Measurements from ENCODE around the gene OBSCN.

- no peak for TF ChIP-seq CTCF (conservative IDR thresholded peaks at IDR 0.05; ENCODE audit: low read depth, low read length)
- TF ChIP-seq RAD21 (IDR thresholded peaks at IDR 0.05; ENCODE audit: low read length) = no peak
- TF ChIP-seq RCOR1 (IDR thresholded peaks at IDR 0.05; ENCODE audit: insufficient replicate concordance, low read length) = no peak
- no peak for TF ChIP-seq USF2 (IDR thresholded peaks at IDR 0.05; ENCODE audit: low read depth, low read length)
- TF ChIP-seq POLR2A (IDR thresholded peaks at IDR 0.05; ENCODE audit: low read depth, low read length) = no peak
- no peak for TF ChIP-seq SMC3 (IDR thresholded peaks at IDR 0.05; ENCODE audit: low read depth, low read length)
Measured at GRCh38 chr1:228176461-228177182, 31.2 kb upstream of the OBSCN start.
